D721Med (cell line): ENCODE results near the gene ITPR3.

ENCODE experiments used
- DNase-seq: peaks from one replicate; pipeline ENCODE4 v3.0.0; 2011; ENCODE audit warnings: low spot score; ENCODE audit not compliant: insufficient read length
- FAIRE-seq: peaks from 2 replicates; lab custom pipeline; 2011; peaks lifted over from hg19 to GRCh38; lab: Jason Lieb, UNC
- TF ChIP-seq, protein P1 (sequence below): IDR thresholded peaks from 2 replicates; pipeline ENCODE4 v1.5.1; 2012; ENCODE audit warnings: mild to moderate bottlenecking, control low read depth; ENCODE audit not compliant: insufficient read depth; ENCODE audit errors: missing control alignments

ITPR3 gene

DNA sequence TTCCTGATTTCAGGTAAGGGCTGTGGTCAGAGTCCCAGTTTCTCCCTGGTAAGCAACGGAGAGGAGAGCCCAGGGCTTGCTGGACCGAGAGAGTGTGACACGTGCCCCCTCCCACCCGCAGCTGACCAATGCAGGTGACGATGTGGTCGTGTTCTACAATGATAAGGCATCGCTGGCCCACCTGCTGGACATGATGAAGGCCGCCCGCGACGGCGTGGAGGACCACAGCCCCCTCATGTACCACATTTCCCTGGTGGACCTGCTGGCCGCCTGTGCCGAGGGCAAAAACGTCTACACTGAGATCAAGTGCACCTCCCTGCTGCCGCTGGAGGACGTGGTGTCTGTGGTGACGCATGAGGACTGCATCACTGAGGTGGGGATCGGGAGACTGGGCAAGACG is 58.6 kb downstream of the ITPR3 start:
- DNase-seq = no peak
- no peak for FAIRE-seq
- TF ChIP-seq, protein P1, sequence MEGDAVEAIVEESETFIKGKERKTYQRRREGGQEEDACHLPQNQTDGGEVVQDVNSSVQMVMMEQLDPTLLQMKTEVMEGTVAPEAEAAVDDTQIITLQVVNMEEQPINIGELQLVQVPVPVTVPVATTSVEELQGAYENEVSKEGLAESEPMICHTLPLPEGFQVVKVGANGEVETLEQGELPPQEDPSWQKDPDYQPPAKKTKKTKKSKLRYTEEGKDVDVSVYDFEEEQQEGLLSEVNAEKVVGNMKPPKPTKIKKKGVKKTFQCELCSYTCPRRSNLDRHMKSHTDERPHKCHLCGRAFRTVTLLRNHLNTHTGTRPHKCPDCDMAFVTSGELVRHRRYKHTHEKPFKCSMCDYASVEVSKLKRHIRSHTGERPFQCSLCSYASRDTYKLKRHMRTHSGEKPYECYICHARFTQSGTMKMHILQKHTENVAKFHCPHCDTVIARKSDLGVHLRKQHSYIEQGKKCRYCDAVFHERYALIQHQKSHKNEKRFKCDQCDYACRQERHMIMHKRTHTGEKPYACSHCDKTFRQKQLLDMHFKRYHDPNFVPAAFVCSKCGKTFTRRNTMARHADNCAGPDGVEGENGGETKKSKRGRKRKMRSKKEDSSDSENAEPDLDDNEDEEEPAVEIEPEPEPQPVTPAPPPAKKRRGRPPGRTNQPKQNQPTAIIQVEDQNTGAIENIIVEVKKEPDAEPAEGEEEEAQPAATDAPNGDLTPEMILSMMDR = no peak

GRCh38 chr6:33682341-33682740 is 61.2 kb downstream of the ITPR3 start:
- no peak for DNase-seq
- TF ChIP-seq, protein P1 = no peak
- no peak for FAIRE-seq

DNA sequence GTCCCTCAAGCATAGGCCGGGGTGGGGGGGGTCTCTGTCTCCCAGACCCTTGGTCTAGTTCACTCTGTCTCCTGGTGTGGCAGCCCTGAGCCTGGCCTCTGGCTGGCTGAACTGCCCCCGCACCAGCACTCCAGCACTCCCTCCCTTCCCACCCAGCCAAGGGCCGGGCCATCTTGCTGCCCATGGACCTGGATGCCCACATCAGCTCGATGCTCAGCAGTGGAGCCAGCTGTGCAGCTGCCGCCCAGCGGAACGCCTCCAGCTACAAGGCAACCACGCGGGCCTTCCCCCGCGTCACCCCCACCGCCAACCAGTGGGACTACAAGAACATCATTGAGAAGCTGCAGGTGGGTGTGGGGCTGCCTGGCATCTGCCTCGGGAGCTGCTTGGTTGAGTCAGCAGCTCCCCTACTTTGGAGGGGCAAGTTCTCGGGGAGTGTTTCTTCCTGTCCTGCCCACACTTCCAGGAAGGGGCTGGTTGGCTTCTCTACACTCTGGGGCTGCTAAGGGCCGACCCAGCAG is 62.0 kb downstream of the ITPR3 start:
- DNase-seq = no peak
- TF ChIP-seq, protein P1 = no peak

GRCh38 chr6:33683576-33684427 is 62.7 kb downstream of the ITPR3 start:
- DNase-seq (no peak), FAIRE-seq (no peak)
- TF ChIP-seq, protein P1 = no peak

More for the DNA sequence above, 62.0 kb downstream of the ITPR3 start:
- no peak for FAIRE-seq

- FAIRE-seq (no peak), DNase-seq (no peak)
- TF ChIP-seq, protein P1 = no peak
Measured at GRCh38 chr6:33684428-33684896, 63.3 kb downstream of the ITPR3 start.

GRCh38 chr6:33684983-33685382 is 63.9 kb downstream of the ITPR3 start:
- DNase-seq = no peak
- TF ChIP-seq, protein P1 = no peak
- no peak for FAIRE-seq
